HUDEP-2 (cell line): ENCODE results near the gene CNNM2.
"Not testable (repeated sequence)": the region's sequence is repeated elsewhere in the genome, so short reads cannot be mapped to it uniquely, and the experiment has no call there.

Source experiments
- DNase-seq, 76 experiments: peaks; one replicate each; lab custom pipeline; 2025; ENCODE audit not compliant: unreplicated experiment in 76 of 76; lab: John Stamatoyannopoulos, UW

CNNM2 gene

DNA sequence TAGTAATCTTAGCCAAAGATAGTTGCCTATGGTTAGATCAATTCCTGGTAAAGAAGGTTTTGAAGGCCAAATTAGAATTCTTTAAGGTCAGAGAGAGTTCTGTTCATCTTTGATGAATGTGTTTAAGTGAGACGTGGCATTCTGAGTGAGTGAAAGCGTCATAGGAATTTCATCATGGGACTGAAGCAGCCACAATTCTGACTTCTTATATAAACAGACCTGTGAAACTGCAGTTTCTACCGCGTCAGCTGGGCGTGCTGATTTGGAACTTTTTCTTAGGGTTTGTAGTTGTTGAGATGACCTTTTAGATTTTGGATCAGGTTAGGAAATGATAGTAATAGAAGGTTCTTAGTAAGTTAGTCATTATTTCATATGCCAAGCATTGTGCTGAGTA lies 103.8 kb downstream of the CNNM2 start:
- DNase-seq, result no peak

DNA sequence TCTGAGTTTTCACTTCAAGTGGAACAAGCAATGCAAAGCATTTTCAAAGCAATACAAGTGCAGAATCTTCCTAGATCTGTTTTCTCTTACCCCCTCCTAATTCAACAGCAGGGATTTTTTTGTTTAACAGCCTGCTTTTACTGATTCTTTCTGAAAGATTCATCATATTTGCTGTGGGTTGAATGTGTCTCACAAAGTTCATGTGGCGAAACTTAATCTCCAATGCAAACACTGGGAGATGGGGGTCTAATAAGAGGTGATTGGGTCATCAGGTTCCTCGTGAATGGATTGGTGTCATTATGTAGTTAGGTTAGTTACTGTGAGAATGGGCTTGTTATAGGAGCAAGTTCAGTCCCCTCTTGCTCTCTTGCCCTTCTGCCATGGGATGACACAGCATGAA lies 107.6 kb downstream of the CNNM2 start:
- no peak for DNase-seq

DNA sequence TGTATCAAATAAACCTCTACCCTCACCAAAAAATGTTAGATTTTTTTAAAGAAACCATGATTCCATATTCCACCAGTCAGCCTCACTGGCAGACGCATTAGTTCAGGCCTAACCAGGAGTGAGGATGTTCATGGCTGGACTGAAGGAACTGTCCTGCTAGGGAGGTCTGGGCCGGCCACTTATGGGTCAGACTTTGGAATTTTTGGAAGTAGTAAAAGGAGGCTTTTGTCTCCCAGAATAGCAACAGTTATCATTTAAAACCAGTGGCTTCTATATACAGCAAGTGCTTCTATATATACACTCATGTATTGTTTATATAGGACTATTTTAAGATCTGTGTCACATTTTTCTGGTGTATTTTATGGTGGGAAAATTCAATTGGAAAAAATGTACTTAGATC lies 120.5 kb downstream of the CNNM2 start:
- no peak for DNase-seq

DNA sequence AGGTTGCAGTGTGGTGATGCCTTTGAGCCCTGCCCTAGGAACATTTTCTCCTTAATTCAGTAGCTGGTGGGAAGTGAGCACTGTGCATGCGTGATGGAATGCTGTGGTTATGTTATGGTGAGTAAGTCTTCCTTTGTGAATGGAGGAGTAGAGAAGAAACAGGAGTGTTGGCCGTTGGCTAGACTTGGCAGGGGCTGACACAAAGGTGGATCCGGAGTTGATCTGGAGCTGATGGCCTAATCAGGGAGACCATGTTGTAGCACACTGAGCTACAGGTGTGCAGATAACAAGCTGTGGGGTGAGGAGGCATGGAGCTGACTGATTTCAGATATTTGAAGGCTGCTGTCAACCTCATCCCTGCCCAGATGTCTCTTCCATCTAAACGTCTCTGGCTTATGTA lies 122.3 kb downstream of the CNNM2 start:
- DNase-seq, result peak in 31 of 76 experiments; percentile 2 to 52 (median 27)

DNA sequence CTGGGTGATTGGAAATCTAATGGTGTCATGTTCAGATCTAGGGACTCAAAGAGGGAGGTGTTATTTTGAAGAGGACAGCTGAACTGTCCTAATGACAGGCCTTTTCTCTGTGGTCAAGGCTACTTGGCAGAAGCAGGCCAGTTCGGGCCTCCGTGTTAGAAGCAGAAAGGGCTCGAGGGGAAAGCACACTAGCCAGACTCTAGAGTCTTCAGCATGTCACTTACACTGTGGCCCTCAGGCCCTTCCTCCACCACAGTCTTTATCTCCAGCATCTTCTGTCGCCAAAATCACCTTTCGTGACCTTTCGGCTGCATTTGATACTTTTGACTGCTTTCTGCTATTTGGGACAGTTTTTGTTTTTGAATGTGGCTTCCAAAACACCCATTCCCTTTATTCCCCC lies 123.3 kb downstream of the CNNM2 start:
- DNase-seq, result no peak

DNA sequence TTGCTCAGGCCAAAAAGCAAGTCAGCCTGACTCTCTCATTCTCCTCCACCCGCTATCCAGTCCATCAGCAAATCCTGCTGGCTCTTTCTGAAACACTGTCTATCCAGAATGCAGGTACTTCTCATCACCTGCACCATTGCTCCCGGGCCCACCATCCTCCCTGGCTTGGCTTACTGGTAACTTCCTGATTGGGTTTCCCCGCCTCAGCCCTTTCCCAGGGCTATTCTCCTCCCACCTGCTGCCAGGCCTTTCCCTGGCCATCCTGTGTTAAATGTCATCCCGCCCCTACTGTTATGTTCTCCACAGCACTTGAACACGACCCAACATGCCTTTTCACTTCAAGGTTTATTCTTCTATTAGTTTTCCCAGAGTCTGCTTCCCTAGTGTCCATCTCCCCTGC lies 124.0 kb downstream of the CNNM2 start:
- DNase-seq, result no peak

DNA sequence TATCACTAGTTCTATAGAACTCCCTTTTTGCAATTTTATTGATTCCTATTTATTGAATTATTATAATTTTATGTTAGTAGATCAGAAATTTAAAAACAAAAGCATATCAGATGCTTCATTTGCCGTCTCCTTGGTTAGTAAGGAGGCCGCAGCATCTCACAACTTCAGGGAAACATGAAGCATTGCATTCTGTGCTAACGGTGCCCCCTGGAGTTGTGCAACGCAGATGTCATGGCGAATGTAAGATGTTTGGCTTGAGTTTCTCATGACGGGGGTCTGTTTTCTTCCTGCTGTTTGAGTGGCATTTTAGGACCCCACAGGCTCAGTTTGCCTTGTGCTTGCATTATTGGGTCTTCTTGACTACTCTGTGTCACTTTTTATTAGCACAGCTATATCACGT lies 124.8 kb downstream of the CNNM2 start:
- DNase-seq, result no peak

DNA sequence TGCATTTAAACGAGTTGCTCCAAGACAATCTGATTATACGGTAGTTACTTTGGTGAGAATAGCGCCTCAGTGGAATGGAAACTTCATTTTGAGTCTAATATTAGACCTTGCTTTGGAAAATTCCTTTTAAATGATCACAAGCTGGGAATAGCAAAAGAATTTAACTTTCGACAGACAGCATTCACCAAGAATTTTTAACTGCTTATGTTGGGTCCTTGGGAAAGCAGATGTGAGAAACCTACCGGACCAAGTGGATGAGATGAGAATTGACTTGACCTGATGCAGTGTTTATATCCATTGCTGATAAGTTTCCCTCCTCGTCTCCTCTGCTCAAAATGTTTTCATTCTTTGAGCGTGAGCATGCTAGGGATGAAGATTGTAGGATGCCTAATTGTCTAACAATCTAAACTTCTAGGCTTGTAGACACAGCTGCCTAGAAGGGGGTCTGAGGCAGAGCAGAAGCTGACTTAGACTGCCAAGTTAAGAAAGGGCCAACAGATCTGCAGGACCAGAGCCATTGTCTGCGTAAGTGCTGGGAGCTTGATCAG lies 126.9 kb downstream of the CNNM2 start:
- DNase-seq, result no peak

DNA sequence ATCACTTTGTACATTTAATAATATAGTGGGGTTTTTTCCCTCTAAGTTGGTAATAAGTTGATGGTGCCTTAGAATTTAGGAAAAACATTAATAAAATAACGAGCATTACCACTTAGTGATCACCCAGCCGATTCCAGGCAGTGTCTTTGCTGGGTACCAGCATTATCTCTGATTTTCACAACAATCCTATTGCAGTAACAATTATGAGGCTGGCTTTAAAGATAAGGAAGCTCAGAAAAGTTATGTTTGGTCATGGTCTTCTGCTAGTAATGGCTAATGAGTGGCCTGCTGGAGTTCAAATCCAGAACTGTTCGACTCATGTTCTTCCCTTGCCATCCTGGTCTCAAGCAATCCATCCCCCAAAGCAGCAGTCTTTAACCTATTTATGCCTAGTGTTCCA lies 127.9 kb downstream of the CNNM2 start:
- DNase-seq, result no peak

DNA sequence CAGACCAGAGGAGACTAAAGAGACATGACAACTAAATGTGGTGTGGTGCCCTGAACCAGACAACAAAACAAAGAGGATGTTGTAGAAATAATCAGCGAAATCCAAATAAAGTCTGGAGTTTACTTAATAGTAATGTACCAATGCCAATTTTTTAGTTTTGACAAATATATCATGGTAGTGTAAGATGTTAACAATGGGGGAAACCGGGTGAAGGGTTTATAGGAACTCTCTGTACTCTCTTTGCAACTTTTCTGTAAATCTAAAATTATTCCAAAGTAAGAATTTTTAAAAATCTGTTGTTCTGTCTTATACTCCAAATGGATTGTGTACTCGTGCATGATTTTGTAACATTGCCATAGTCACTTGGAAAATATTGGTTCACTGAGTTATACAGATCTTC lies 129.3 kb downstream of the CNNM2 start:
- no peak for DNase-seq

DNA sequence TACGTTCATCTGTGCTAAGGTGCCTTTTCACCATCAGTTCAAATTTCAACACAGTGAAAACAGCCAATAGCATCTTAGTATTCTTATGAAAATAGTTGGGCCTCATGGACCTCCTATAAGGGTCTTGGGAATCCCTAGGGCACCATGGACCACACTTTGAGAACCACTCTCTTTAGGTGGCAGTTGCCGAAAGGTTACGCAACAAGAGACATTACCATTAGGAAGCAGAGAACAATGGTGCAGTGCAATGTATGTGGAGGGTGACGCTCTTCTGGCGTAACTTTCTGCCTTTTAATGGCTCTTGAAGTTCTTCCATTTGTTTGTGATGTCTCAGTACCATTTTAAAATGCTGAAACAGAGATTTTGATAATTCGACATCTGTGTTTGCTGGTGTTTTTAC lies 131.1 kb downstream of the CNNM2 start:
- DNase-seq, result no peak

DNA sequence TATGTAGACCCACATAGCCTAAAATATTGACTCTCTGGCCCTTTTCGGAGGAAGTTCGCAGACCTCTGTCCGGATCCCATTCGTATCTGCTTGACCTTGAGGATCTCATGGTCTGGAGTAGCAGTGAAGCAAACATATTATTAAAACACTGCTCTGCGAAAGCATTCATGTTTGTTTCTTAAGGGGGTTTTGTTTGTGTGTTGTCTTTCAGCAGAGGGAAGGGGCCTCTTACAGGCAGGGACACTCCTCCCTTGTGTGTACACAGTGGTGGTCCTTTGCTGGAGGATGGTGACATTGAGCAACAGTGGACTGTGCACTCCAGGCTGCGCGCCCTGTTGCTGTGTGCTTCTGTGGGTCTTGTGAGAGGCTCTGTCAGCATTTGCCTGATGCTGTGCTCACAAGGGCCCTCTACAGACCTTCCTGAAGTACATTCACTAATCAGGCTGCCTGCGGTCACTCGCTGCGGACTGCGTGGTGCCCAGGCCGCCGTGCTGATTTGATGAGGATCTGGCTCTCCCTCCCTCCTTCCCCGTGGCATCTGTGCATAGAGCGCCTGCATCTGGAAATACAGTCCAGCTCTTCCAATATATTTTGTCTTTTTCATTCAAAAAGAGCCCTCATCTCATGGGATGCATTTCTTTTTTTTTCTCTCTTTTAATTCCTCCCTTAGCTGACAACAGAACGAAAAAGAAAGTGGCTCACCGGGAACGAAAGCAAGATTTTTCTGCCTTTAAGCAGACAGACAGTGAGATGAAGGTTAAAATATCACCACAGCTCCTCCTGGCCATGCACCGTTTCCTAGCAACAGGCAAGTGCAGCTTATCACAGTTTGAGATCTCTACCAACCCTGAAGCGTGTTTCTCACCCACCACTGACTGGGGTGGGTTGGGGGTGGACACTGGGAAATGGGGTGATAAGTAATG lies 135.8 kb downstream of the CNNM2 start:
- peak in 67 of 76 experiments; percentile 6 to 69 (median 39) for DNase-seq

DNA sequence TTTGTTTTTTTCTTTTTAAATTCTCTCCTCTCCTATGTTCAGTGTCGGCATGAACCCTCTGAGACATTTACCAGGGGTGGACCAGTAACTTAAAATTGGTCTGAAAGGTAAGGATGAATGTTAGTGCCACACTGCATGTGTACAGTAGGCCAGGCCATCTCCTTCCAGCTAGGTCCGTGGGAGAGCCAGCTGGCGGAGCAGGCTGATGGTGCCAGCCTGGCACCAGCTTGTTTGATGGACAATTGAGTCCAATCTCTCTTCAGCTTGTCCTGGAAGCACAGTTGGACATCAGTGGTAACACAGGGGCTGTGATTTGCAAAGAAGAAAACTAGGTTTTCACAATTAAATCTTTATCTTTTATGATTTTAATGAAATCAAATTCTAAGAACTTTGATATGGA lies 136.5 kb downstream of the CNNM2 start:
- no peak for DNase-seq

DNA sequence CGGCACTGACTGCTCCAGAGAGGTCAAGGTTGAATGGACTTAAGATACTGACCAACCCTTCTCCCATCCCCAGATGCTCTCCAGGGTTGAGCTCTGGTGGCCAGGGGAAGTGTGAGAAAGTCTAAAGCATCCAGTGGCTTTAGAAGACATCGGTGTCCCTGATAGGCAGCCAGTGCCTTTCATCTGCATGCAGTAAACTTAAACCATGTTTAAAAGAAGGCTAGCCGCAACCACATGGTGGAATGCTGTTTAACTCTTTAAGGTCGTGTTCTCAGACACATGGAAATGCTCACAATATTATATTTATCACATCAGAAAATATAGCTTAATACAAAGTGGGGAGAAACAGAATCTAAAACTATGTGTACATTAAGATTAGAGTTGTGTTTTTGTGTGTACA lies 137.0 kb downstream of the CNNM2 start:
- DNase-seq, result no peak

DNA sequence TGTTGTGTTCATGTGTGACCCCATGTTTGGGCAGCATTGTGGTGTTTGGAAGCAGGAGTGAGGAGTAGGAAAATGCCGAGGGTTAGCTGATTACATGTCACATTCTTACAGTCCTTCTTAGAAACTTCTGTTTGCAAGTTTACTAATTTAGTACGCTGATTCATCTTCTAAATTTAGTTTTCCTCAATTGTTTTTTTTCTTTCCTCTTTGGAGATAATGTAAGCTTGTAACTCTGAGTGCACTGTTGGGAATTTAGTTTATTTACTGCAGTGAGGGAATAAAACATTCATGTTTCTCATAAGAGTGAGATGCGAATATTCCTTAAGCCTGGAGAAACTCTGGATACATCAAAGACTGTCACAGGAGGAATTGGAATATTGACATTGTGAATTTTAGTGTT lies 139.9 kb downstream of the CNNM2 start:
- no peak for DNase-seq

DNA sequence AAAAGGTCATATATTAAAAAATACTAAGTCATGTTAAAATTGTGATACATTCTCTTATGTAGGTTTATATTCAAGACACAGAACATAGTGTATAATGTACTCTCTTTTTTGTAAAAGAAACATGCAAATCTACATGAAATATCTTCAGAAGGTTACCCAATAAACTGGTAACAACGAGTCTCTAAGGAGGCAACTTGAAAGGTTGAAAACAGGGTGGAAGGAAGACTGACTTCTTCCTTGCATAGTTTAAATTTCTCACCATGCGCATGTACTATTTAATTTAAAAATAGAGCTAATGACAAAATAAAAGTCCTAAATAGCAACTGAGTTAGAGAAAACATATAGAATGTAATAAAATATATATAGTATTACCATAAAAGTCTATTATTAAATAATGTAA lies 142.5 kb downstream of the CNNM2 start:
- DNase-seq, result no peak

DNA sequence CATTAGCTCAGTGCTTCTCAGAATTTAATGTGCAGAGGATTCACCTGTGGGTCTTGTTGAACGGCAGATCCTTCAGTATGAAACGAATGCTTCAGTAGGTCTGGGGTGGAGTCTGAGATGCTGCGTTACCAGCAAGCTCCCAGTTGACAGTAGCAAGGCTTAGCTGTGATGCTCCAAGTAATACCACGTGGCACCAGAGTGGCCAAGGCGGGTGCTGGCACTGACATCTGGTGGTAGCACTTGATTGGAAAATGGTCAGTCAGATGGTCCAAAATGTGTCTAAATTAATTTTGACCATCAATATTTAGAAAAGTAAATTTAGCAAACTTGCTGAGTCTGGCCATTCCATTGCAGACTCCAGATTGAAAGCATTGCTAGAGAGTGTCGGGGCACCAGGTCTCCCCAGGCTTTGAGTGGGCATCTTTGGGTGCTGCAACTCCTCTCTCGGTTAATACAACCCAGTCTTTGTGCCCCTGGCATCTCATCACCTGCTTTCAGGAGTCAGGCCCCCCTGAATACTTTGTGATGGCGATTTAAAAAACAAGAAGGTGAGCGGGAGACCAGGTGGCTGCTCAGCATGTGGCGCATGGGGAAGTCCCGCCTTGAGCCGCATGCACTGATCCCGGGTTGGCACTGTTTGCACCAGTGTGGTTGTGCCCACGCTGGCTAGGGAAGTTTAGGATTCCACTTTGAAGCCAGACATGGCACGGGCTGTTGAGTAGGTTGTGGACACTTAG lies 144.9 kb downstream of the CNNM2 start:
- DNase-seq, result peak in 15 of 76 experiments; percentile 2 to 29 (median 12)

DNA sequence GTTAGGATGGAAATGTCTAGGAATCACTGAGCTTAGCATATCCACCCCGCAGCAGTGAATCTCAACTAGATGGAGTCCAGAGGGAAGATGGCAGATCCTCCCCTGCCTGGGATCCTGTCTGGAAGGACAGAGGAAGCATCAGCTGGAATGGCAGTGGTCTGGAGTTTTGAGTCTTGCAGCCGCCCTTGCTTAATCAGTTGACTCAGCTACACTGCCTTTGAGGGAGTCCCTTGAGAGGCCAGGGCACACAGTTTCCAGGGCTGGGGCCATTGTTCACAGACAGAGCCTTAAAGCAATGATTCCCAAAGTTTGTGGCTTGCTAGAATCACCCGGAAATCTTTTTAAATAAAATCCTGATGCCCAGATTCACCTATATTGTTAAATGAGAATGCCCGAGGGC lies 146.9 kb downstream of the CNNM2 start:
- DNase-seq, result no peak

DNA sequence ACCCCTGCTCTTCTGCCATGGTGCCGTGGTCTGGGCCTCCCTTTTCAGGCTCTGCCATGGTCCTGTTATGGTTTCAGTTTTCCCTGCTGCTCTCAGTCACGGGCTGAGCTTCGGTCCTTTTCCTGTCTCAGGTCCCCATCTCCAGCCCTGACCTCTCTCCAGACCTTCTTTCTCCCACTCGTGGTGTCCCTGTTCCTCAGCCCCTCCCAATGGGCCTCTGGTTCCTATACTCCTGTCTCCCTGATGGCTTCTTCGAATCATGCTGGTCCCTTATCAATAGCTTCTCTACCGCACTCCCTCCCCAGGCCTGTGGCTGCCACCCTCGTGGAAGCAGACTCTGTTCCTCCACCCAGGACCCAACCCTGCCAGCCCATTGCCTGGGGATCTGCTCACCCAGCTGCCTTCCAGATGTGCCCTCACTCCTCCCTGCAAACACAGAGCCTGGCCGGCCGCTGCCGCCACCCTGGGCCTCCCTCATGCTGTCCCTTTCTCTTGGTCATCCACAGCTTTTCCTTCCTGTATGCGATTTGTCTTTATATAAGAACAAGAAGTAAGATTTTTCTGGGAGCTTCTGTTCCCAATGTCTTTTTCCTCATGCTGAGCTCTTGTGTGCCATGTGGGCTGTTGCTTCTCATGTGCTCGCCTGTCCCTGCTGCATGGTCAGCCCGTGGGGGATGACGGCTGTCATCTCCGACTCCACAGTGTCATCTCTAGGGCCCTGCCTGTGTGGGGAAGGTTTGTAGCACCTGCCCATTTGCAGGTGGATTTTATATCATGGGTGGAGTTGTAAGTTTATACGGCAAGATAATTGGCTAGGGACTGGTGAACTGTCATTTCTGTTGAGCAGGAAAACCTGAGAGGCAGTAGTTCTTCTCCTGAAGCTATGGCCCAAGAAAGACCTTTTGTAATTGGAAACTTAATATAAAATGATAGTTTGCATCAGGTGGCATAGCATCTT lies 148.3 kb downstream of the CNNM2 start:
- no peak for DNase-seq

DNA sequence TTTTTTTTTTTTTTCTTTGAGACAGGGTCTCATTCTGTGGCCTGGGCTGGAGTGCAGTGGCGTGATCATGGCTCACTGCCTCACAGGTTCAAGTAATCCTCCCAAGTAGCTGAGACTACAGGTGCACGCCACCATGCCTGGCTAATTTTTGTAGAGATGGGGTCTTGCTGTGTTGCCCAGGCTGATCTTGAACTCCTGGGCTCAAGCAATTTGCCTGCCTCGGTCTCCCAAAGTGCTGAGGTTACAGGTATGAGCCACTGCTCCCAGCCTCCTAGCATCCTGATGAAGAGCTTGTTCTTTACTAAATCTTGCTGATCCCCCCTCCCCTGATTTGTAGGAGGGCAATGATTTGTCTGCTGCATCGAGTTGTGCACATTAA lies 149.0 kb downstream of the CNNM2 start:
- not testable (repeated sequence) for DNase-seq

DNA sequence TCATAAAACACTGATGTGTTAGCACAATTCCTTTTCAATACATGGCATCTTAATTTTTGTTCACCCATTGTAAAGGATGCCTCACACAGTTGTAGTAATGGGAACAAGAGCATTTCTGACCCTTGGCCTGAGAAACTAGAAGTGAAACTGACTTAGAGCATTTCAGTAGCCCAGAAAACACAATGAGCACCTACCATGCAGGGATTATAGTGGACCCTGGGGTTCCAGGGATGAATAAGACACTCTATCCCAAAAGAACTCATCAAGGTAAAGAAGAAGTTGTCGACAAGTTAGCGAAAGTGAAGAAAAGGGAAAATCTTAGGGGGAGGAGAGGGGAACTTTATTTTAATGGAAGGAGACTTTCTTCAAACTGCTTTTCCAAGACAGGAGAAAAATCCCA lies 149.4 kb downstream of the CNNM2 start:
- DNase-seq, result no peak
